Measurements from ENCODE around the gene ARFGAP3.
"Not testable (repeated sequence)": the region's sequence is repeated elsewhere in the genome, so short reads cannot be mapped to it uniquely, and the experiment has no call there.

The ARFGAP3 gene

GRCh38 chr22:42754658-42755057 is 102.4 kb downstream of the ARFGAP3 start:
- no peak overlapping the region for H3K4me2 ChIP-seq (ENCODE audit: low read depth, low read length)
- H2AFZ ChIP-seq (ENCODE audit: low read length): no peak overlapping the region
- H3K9me2 ChIP-seq (replicated peaks; ENCODE audit: insufficient read depth, low read length): no peaks in the 10 kb centered on the region
- H4K20me1 ChIP-seq (ENCODE audit: insufficient read depth, low read length): no peaks in the 10 kb centered on the region
- no peaks in the 10 kb centered on the region for H3K79me2 ChIP-seq (ENCODE audit: low read length)
- no peak overlapping the region for H3K9ac ChIP-seq (ENCODE audit: low read length)
- 0 out of 2 replicates have a peak, but pooled peaks cover 2% of the 10 kb centered on the region for H3K27me3 ChIP-seq (replicated peaks; ENCODE audit: insufficient read depth, low read length)
- H3K4me3 ChIP-seq (ENCODE audit: low read length): no peak overlapping the region
- H3F3A ChIP-seq (ENCODE audit: insufficient read depth, low read length): no peaks in the 10 kb centered on the region
- no peak for DNase-seq
- no peaks in the 10 kb centered on the region for H3K36me3 ChIP-seq (replicated peaks; ENCODE audit: insufficient read depth, low read length)
- H3K4me1 ChIP-seq (ENCODE audit: low read length): no peaks in the 10 kb centered on the region
- H3K9me3 ChIP-seq (replicated peaks; ENCODE audit: insufficient read depth, low read length): no peaks in the 10 kb centered on the region
- H3K27ac ChIP-seq (ENCODE audit: low read length): no peak overlapping the region
- no peak for TF ChIP-seq EZH2phosphoT487 (IDR thresholded peaks at IDR 0.05; ENCODE audit: low read length)

- Histone ChIP-seq H2AFZ (ENCODE audit: low read length) (no peak overlapping the region), H3K36me3 (replicated peaks; ENCODE audit: insufficient read depth, low read length) (no peaks in the 10 kb centered on the region), H3K79me2 (ENCODE audit: low read length) (no peaks in the 10 kb centered on the region), H3K9me2 (replicated peaks; ENCODE audit: insufficient read depth, low read length) (no peaks in the 10 kb centered on the region), H3K4me2 (ENCODE audit: low read depth, low read length) (no peak overlapping the region), H3K27me3 (replicated peaks; ENCODE audit: insufficient read depth, low read length) (0 out of 2 replicates have a peak, but pooled peaks cover 2% of the 10 kb centered on the region), H3K27ac (ENCODE audit: low read length) (no peak overlapping the region), H3K9me3 (replicated peaks; ENCODE audit: insufficient read depth, low read length) (no peaks in the 10 kb centered on the region), H3K4me1 (ENCODE audit: low read length) (no peaks in the 10 kb centered on the region), H4K20me1 (ENCODE audit: insufficient read depth, low read length) (no peaks in the 10 kb centered on the region), H3K9ac (ENCODE audit: low read length) (no peak overlapping the region), H3K4me3 (ENCODE audit: low read length) (no peak overlapping the region), H3F3A (ENCODE audit: insufficient read depth, low read length) (no peaks in the 10 kb centered on the region)
- no peak for DNase-seq
- TF ChIP-seq CTCF (IDR thresholded peaks at IDR 0.05; ENCODE audit: low read length) (no peak), EZH2 (optimal IDR thresholded peaks at IDR 0.05; ENCODE audit: low read depth, low read length) (no peak), EZH2phosphoT487 (IDR thresholded peaks at IDR 0.05; ENCODE audit: low read length) (no peak)
These were observed 104.2 kb downstream of the ARFGAP3 start for GRCh38 chr22:42752912-42753311.

- Histone ChIP-seq H3K9me3 (replicated peaks; ENCODE audit: insufficient read depth, low read length) (no peaks in the 10 kb centered on the region), H3K4me2 (ENCODE audit: low read depth, low read length) (no peak overlapping the region), H3K27ac (ENCODE audit: low read length) (no peak overlapping the region), H3F3A (ENCODE audit: insufficient read depth, low read length) (no peaks in the 10 kb centered on the region), H2AFZ (ENCODE audit: low read length) (no peak overlapping the region), H3K9me2 (replicated peaks; ENCODE audit: insufficient read depth, low read length) (no peaks in the 10 kb centered on the region), H3K9ac (ENCODE audit: low read length) (no peak overlapping the region), H3K4me3 (ENCODE audit: low read length) (no peak overlapping the region), H3K36me3 (replicated peaks; ENCODE audit: insufficient read depth, low read length) (no peaks in the 10 kb centered on the region), H3K27me3 (replicated peaks; ENCODE audit: insufficient read depth, low read length) (0 out of 2 replicates have a peak, but pooled peaks cover 2% of the 10 kb centered on the region), H4K20me1 (ENCODE audit: insufficient read depth, low read length) (no peaks in the 10 kb centered on the region), H3K4me1 (ENCODE audit: low read length) (no peaks in the 10 kb centered on the region), H3K79me2 (ENCODE audit: low read length) (no peaks in the 10 kb centered on the region)
- TF ChIP-seq EZH2phosphoT487 (IDR thresholded peaks at IDR 0.05; ENCODE audit: low read length): no peak
- no peak for TF ChIP-seq EZH2 (optimal IDR thresholded peaks at IDR 0.05; ENCODE audit: low read depth, low read length)
- TF ChIP-seq CTCF (IDR thresholded peaks at IDR 0.05; ENCODE audit: low read length): no peak
- no peak for DNase-seq
These were observed 104.8 kb downstream of the ARFGAP3 start for GRCh38 chr22:42752230-42752746.

GRCh38 chr22:42750421-42750820 is 106.7 kb downstream of the ARFGAP3 start:
- not testable (repeated sequence) for H3K9ac ChIP-seq (ENCODE audit: low read length); DNase-seq; H3K4me2 ChIP-seq (ENCODE audit: low read depth, low read length); H3K27me3 ChIP-seq (replicated peaks; ENCODE audit: insufficient read depth, low read length); H2AFZ ChIP-seq (ENCODE audit: low read length); H3K79me2 ChIP-seq (ENCODE audit: low read length); H3K36me3 ChIP-seq (replicated peaks; ENCODE audit: insufficient read depth, low read length); H3K9me3 ChIP-seq (replicated peaks; ENCODE audit: insufficient read depth, low read length); H3K4me3 ChIP-seq (ENCODE audit: low read length); H3K4me1 ChIP-seq (ENCODE audit: low read length); H3F3A ChIP-seq (ENCODE audit: insufficient read depth, low read length); H4K20me1 ChIP-seq (ENCODE audit: insufficient read depth, low read length); H3K9me2 ChIP-seq (replicated peaks; ENCODE audit: insufficient read depth, low read length); H3K27ac ChIP-seq (ENCODE audit: low read length)

All from MM.1S (cell line).